Subcutaneous adipose tissue (tissue), 4 donors: ENCODE measurements around the gene TAC4. TPM values are rescaled to one million over a fixed set of nuclear protein-coding genes. Genes with fewer than 3 reads are reported as not detected.

Experiments
- CTCF ChIP-seq: fragments of 450-650 bp; IDR thresholded peaks from one replicate; pipeline ENCODE4 v1.5.1; 2016; ENCODE audit warnings: low read depth, mild to moderate bottlenecking, control low read depth, antibody characterized with exemption, moderate library complexity
- total RNA-seq, 4 donors: library from RNA; depleted of rRNA; stranded (reverse); fragments of >200 nt; gene quantifications; one replicate each; pipeline ENCODE4 v1.1.0, GENCODE V29; 2016

The TAC4 gene
- total RNA-seq, 4 donors from 2014 or later: not detected

- TF ChIP-seq CTCF: no peak
These were observed 5.5 kb downstream of the TAC4 start for GRCh38 chr17:49842371-49842770.

GRCh38 chr17:49841548-49841947 is 6.3 kb downstream of the TAC4 start:
- no peak for TF ChIP-seq CTCF

DNA sequence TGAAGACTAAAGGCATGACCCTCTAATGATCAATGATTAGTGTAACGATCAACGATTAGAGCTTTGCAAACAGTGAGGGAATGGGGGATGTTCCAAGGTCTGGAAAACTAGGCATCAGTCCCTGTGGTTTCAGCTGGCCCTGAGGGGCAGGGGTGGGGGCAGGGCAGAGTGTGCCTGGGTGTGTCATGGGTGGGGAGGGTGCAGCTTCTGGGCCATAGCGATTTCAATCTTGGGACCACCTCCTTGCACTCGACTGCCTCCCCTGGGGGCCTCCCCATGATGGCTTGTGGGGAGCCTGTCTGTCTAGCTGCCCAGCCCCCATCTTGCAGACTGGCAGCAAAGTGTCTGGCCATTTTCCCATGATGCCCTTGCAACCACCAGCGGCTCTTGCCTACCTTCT is 8.4 kb downstream of the TAC4 start:
- no peak for TF ChIP-seq CTCF

GRCh38 chr17:49836111-49837030 is 11.5 kb downstream of the TAC4 start:
- no peak for TF ChIP-seq CTCF

DNA sequence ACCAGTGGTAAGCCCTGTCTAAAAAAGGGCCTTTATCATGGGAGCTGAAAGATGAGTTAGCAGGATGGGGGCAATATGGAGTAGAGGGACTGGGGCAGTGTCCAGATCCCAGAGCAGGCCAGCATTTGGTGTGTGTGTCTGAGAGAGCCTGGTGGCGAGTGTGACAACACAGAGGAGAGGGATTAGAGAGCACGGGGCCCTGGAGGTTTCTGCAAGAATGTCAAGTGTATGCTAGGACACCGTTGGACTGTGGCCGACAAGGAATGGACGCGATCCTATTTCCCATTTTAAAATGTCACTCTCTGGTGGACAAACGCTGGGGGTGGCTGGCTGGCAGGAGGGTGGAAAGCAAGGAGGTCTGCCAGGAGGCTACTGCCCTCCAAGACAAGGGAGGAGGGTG is 12.4 kb downstream of the TAC4 start:
- no peak for TF ChIP-seq CTCF

- no peak for TF ChIP-seq CTCF
These were observed 13.6 kb downstream of the TAC4 start for GRCh38 chr17:49834118-49834743.

GRCh38 chr17:49832840-49833599 is 14.8 kb downstream of the TAC4 start:
- TF ChIP-seq CTCF: no peak
